Thoracic aorta (tissue), 2 donors: ENCODE measurements around the gene NKAIN2. TPM values are rescaled to one million over a fixed set of nuclear protein-coding genes. Genes with fewer than 3 reads are reported as not detected.

Experiments
- ATAC-seq: fragments of 150-250 bp; one replicate; pipeline ENCODE4 v1.8.0; 2017; ENCODE audit warnings: low read depth; ENCODE audit not compliant: insufficient number of reproducible peaks, low FRiP score
- DNase-seq: peaks from one replicate; pipeline ENCODE4 v3.0.0-alpha.2; 2020; ENCODE audit warnings: low spot score
- H3K27ac ChIP-seq, 2 donors: fragments of 200-600 bp; sonication (generic); 1 replicate in 1 of 2; 2 replicates in 1 of 2; pipeline ENCODE4 v1.5.1; 2016; ENCODE audit warnings: mild to moderate bottlenecking in 2 of 2, moderate library complexity in 2 of 2
- H3K27me3 ChIP-seq: fragments of 200-600 bp; sonication (generic); replicated peaks from 2 replicates; pipeline ENCODE4 v1.6.0; 2016; ENCODE audit warnings: mild to moderate bottlenecking; ENCODE audit not compliant: insufficient read depth
- H3K36me3 ChIP-seq: fragments of 200-600 bp; sonication (generic); one replicate; pipeline ENCODE4 v1.5.1; 2016
- H3K4me1 ChIP-seq, 2 donors: fragments of 200-600 bp; sonication (generic); 1 replicate in 1 of 2; 2 replicates in 1 of 2; pipeline versions ENCODE4 v1.5.1 to v1.6.0; 2016; ENCODE audit warnings: low read depth in 2 of 2, mild to moderate bottlenecking in 1 of 2; ENCODE audit not compliant: control insufficient read depth in 1 of 2
- H3K4me3 ChIP-seq: fragments of 200-600 bp; sonication (generic); 2 replicates; pipeline ENCODE4 v1.5.1; 2016; ENCODE audit warnings: mild to moderate bottlenecking
- H3K9me3 ChIP-seq: fragments of 200-600 bp; sonication (generic); 2 replicates; pipeline ENCODE4 v1.5.1; 2016
- total RNA-seq, 2 donors: library from RNA; depleted of rRNA; stranded (reverse); fragments of >200 nt; gene quantifications; one replicate each; pipeline versions ENCODE4 v1.1.0 to v1.2.3, GENCODE V29; 2016
- TF ChIP-seq, protein P1 (sequence below): fragments of 200-600 bp; sonication (generic); IDR thresholded peaks from one replicate; pipeline ENCODE4 v1.5.1; 2019; ENCODE audit warnings: antibody characterized with exemption

Gene NKAIN2
- total RNA-seq, 2 donors from 2014 or later = 0.28 TPM; not detected in 1

DNA sequence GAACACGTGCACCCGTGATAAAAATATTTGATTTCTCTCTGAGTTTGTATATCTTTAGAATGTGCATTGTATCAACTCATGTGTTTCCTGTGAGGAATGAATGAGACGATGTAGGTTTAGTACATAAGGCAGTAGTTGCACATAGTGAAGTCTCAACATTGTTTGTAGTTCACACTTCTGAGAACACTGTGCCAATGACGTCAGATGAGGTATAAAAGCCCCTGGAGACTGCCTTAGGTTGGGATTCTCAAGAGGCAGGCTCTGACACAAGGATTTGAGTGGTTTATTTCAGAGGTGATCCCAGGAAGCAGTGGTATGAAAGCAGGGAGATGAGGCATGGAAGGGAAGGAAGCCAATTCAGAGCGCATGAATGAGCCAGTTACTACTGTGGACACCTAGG is 2.6 kb upstream of the NKAIN2 start:
- Histone ChIP-seq H3K4me3 (no peak overlapping the region), H3K27me3 (peaks cover 6% of the 10 kb centered on the region), H3K27ac (no peak overlapping the region), H3K36me3 (no peaks in the 10 kb centered on the region), H3K4me1 (peaks cover 0 to 13% of the 10 kb centered on the region in 2 donors), H3K9me3 (no peaks in the 10 kb centered on the region)
- TF ChIP-seq, protein P1, sequence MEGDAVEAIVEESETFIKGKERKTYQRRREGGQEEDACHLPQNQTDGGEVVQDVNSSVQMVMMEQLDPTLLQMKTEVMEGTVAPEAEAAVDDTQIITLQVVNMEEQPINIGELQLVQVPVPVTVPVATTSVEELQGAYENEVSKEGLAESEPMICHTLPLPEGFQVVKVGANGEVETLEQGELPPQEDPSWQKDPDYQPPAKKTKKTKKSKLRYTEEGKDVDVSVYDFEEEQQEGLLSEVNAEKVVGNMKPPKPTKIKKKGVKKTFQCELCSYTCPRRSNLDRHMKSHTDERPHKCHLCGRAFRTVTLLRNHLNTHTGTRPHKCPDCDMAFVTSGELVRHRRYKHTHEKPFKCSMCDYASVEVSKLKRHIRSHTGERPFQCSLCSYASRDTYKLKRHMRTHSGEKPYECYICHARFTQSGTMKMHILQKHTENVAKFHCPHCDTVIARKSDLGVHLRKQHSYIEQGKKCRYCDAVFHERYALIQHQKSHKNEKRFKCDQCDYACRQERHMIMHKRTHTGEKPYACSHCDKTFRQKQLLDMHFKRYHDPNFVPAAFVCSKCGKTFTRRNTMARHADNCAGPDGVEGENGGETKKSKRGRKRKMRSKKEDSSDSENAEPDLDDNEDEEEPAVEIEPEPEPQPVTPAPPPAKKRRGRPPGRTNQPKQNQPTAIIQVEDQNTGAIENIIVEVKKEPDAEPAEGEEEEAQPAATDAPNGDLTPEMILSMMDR = no peak
- DNase-seq (no peak), ATAC-seq (no peak)

DNA sequence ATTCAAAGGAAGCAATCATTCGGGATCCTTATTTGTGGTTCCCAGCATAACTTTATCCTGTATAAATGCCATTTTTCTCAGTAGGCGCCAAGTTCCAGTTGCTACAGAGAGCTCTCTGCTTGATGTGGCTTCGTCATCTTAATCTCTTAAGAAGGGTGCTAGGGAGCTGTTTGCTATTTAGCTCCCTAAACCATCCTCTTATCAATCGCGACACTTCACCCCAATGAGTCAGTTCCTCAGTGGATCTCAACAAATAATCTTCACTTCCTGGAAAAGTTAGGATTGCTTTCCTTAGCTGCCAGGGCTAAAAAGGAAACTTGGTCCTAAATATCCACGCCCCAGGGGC is 1.3 kb upstream of the NKAIN2 start:
- Histone ChIP-seq H3K4me1 (peaks cover 0 to 13% of the 10 kb centered on the region in 2 donors), H3K27ac (no peak overlapping the region)
- ATAC-seq = no peak

DNA sequence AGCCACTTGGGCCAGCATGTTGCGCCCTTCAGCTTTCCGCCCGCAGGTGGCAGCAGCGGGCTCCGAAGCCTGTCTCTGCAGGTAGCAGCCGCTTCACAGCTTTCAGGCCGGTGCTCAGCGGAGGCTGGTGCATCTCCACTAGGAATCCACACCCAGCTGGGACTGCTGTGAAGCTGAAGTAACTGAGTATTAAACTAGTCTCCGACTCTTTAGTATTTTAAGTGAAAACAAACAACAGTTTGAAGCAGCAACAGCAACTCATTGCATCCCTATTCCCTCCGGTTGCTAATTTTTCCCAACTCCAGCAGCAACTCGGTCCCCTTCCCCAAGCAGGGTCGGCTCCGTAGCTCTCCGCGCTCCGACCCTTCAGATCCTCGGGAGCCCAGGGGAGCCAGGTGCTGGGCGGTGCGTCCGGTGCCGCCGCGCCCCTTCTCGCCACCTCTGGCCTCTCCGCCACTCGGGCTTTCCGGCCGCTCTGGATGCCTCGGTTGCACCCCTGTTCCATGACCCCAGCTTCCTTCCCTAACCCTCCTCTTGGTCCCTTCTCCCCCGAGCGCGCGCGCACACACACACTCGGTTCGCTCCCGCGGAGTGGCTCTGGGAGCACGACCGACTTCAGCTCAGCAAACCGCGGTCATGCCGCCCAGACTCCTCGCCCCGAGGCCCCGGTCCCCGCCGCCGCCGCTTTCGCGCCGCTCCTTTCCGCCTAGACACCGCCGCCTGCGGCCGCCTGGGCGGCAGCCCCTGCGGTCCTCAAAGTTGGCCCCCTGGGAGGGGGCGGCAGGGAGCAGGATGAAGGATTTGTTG is 765 bp upstream of the NKAIN2 start:
- H3K36me3 ChIP-seq = no peaks in the 10 kb centered on the region
- ATAC-seq (peak; percentile 48), DNase-seq (no peak)
- peaks cover 0 to 13% of the 10 kb centered on the region in 2 donors for H3K4me1 ChIP-seq
- peaks cover 6% of the 10 kb centered on the region for H3K27me3 ChIP-seq
- TF ChIP-seq, protein P1 = peak; percentile 75
- H3K9me3 ChIP-seq = no peaks in the 10 kb centered on the region
- H3K4me3 ChIP-seq = peak overlapping the region; percentile 76
- no peak overlapping the region for H3K27ac ChIP-seq

More for the DNA sequence above, 1.3 kb upstream of the NKAIN2 start:
- Histone ChIP-seq H3K27me3 (peaks cover 6% of the 10 kb centered on the region), H3K4me3 (peak overlapping the region; percentile 76), H3K9me3 (no peaks in the 10 kb centered on the region), H3K36me3 (no peaks in the 10 kb centered on the region)
- DNase-seq = no peak
- TF ChIP-seq, protein P1 = no peak

DNA sequence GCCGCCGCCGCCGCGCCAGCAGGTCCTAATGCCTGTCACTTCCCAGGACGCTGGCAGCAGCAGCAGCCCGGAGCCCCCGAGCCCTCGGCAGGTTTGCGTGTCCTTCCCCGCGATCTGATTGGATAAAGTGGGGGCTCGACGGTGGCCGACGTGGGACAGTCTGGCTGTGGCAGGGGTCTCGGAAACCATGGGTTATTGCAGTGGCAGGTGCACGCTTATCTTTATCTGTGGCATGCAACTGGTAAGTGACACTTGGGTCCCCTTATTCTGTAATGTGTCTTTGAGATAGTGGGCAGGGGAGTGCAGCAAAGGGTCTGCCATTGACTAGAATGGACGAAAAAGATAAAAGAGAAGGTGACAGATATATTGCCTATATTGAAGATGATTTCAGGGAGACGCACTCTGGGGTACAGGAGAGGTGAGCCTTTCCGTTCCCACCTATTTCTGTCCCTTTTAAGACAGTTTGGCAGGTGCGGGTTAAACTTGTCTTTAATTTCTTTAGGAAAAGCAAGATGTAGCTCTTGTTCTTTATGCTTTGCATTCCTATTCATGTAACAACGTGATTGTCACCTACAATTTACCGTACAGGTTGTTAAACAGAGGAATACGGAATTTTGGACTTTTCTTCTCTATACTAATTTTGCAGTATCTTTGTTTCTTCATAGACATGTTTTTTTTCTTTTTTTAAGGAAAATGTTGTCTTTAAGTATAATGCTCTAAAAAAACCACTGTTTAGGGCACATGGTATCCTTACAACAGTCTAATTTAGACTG is 535 bp downstream of the NKAIN2 start:
- ATAC-seq (no peak), DNase-seq (no peak)
- no peak overlapping the region for H3K27ac ChIP-seq
- no peaks in the 10 kb centered on the region for H3K36me3 ChIP-seq
- H3K4me1 ChIP-seq = peaks cover 0 to 13% of the 10 kb centered on the region in 2 donors
- TF ChIP-seq, protein P1 = no peak
- H3K27me3 ChIP-seq = peaks cover 6% of the 10 kb centered on the region
- no peaks in the 10 kb centered on the region for H3K9me3 ChIP-seq
- H3K4me3 ChIP-seq = peak overlapping the region; percentile 56
